ENCODE results near the gene METAP1.
"Not testable (repeated sequence)": the region's sequence is repeated elsewhere in the genome, so short reads cannot be mapped to it uniquely, and the experiment has no call there.

Gene METAP1

DNA sequence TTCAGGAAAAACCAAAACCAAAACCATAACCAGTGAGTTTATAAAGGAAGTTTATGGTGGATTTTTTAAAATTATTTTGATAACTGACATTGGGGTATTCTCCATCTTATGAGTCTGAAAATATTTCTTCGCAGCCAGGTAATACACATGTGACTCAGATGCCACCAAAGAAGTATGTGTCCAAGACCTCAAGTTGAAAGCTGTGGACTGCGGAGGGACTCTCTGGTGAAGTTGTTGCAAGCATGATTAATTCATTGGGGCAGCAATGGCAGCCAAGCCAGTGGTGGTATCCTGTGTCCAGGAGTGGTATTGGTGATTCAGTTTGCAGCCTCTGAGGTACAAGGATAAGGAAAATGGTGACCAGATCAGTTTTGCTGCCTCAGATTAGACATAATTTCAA lies 107.1 kb downstream of the METAP1 start:
- DNase-seq, result no peak

DNA sequence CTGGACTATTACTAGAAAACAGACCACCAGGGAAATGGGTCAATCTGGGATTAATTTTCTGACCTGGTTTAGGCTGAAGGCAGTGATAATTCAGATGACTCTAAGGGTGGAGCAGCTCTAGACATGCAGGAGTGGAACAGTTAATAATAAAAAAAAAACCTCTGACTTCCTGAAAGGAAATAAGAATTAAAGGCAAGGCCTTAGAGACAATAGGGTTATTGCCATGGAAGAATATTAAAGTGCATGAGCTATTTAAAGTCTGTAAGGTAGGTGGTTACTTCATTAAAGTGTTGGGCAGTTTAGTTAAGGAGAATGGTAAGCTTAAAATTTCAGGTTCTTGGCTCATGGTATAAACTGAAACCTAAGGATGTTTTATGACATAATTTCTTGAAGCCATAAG lies 107.6 kb downstream of the METAP1 start:
- no peak for DNase-seq

DNA sequence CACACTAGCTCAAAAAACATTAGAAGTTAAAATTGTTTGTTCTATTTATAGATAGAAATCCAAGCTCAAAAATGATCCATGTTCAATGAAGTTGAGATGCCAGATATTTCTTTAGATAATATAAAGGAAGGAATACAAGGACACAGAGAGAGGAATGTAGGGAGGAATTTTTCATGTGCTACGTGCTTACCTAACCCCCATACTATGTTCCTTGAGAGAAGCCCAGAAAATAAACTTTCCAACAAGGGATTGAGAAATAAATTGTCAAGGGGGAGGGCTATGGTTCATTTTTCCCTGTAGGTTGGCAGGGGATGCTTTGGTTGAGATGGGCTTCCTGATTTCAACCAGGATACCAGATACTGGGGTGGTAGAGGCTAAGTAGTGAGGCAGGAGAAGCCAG lies 108.6 kb downstream of the METAP1 start:
- DNase-seq, result no peak

DNA sequence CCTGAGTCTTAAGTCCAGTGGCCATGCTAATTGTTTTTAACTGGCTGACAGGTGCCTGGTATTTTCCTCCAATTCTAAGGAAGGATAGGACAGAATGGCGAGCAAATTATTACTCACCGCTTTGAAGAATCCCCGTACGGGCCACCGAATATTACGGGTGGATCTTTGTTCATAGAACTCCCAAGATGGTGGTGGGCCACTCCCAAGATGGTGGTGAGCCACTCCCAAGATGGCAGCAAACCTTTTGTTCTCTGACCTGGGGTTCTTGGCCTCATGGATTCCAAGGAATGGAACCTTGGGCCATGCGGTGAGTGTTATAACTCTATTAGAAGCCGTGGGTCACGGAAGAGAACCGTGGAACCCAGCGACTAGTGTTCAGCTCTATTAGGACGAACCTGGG lies 113.8 kb downstream of the METAP1 start:
- DNase-seq, result not testable (repeated sequence)
